Thoracic aorta (tissue), 2 donors: Measurements from ENCODE around the gene LRRC1. TPM values are rescaled to one million over a fixed set of nuclear protein-coding genes. Genes with fewer than 3 reads are reported as not detected.

Source experiments
- ATAC-seq: fragments of 150-250 bp; one replicate; pipeline ENCODE4 v1.8.0; 2017; ENCODE audit warnings: low read depth; ENCODE audit not compliant: insufficient number of reproducible peaks, low FRiP score
- DNase-seq: peaks from one replicate; pipeline ENCODE4 v3.0.0-alpha.2; 2020; ENCODE audit warnings: low spot score
- H3K27ac ChIP-seq, 2 donors: fragments of 200-600 bp; sonication (generic); 1 replicate in 1 of 2; 2 replicates in 1 of 2; pipeline ENCODE4 v1.5.1; 2016; ENCODE audit warnings: mild to moderate bottlenecking in 2 of 2, moderate library complexity in 2 of 2
- H3K27me3 ChIP-seq: fragments of 200-600 bp; sonication (generic); replicated peaks from 2 replicates; pipeline ENCODE4 v1.6.0; 2016; ENCODE audit warnings: mild to moderate bottlenecking; ENCODE audit not compliant: insufficient read depth
- H3K36me3 ChIP-seq: fragments of 200-600 bp; sonication (generic); one replicate; pipeline ENCODE4 v1.5.1; 2016
- H3K4me1 ChIP-seq, 2 donors: fragments of 200-600 bp; sonication (generic); 1 replicate in 1 of 2; 2 replicates in 1 of 2; pipeline versions ENCODE4 v1.5.1 to v1.6.0; 2016; ENCODE audit warnings: low read depth in 2 of 2, mild to moderate bottlenecking in 1 of 2; ENCODE audit not compliant: control insufficient read depth in 1 of 2
- H3K4me3 ChIP-seq: fragments of 200-600 bp; sonication (generic); 2 replicates; pipeline ENCODE4 v1.5.1; 2016; ENCODE audit warnings: mild to moderate bottlenecking
- H3K9me3 ChIP-seq: fragments of 200-600 bp; sonication (generic); 2 replicates; pipeline ENCODE4 v1.5.1; 2016
- CTCF ChIP-seq: fragments of 200-600 bp; sonication (generic); IDR thresholded peaks from one replicate; pipeline ENCODE4 v1.5.1; 2019; ENCODE audit warnings: antibody characterized with exemption
- total RNA-seq, 2 donors: library from RNA; depleted of rRNA; stranded (reverse); fragments of >200 nt; gene quantifications; one replicate each; pipeline versions ENCODE4 v1.1.0 to v1.2.3, GENCODE V29; 2016

The LRRC1 gene
- total RNA-seq, 2 donors from 2014 or later, result 18.5 to 22.8 TPM

- no peak overlapping the region for H3K27ac ChIP-seq
- H3K27me3 ChIP-seq, result no peaks in the 10 kb centered on the region
- ATAC-seq (no peak), DNase-seq (no peak)
- no peaks in the 10 kb centered on the region for H3K36me3 ChIP-seq
- H3K4me1 ChIP-seq, result peaks cover 6 to 38% of the 10 kb centered on the region in 2 donors
- TF ChIP-seq CTCF, result no peak
- H3K4me3 ChIP-seq, result no peak overlapping the region
- no peaks in the 10 kb centered on the region for H3K9me3 ChIP-seq
Observed at GRCh38 chr6:53892707-53893106, 97.9 kb downstream of the LRRC1 start.

GRCh38 chr6:53894091-53894490 is 99.3 kb downstream of the LRRC1 start:
- DNase-seq (no peak), ATAC-seq (no peak)
- H3K4me1 ChIP-seq, result peaks cover 10 to 44% of the 10 kb centered on the region in 2 donors
- no peak for TF ChIP-seq CTCF
- no peaks in the 10 kb centered on the region for H3K27me3 ChIP-seq
- H3K9me3 ChIP-seq, result no peaks in the 10 kb centered on the region
- H3K4me3 ChIP-seq, result no peak overlapping the region
- no peak overlapping the region for H3K27ac ChIP-seq
- H3K36me3 ChIP-seq, result no peaks in the 10 kb centered on the region

GRCh38 chr6:53896196-53896595 is 101.4 kb downstream of the LRRC1 start:
- H3K27me3 ChIP-seq, result no peaks in the 10 kb centered on the region
- H3K36me3 ChIP-seq, result no peaks in the 10 kb centered on the region
- no peak overlapping the region for H3K27ac ChIP-seq
- no peak overlapping the region for H3K4me3 ChIP-seq
- DNase-seq (no peak), ATAC-seq (no peak)
- no peak for TF ChIP-seq CTCF
- H3K9me3 ChIP-seq, result no peaks in the 10 kb centered on the region
- peaks cover 4 to 42% of the 10 kb centered on the region in 2 donors for H3K4me1 ChIP-seq

- ATAC-seq (no peak), DNase-seq (no peak)
- H3K27ac ChIP-seq, result peak overlapping the region; percentile 1 to 3
- no peak overlapping the region for H3K4me3 ChIP-seq
- TF ChIP-seq CTCF, result no peak
- no peaks in the 10 kb centered on the region for H3K36me3 ChIP-seq
- no peaks in the 10 kb centered on the region for H3K27me3 ChIP-seq
- no peaks in the 10 kb centered on the region for H3K9me3 ChIP-seq
- peaks cover 4 to 40% of the 10 kb centered on the region in 2 donors for H3K4me1 ChIP-seq
Observed at GRCh38 chr6:53898026-53898795, 103.4 kb downstream of the LRRC1 start.

- H3K4me3 ChIP-seq, result no peak overlapping the region
- no peak for TF ChIP-seq CTCF
- H3K27ac ChIP-seq, result no peak overlapping the region
- no peaks in the 10 kb centered on the region for H3K9me3 ChIP-seq
- peaks cover 4 to 34% of the 10 kb centered on the region in 2 donors for H3K4me1 ChIP-seq
- DNase-seq (no peak), ATAC-seq (no peak)
- H3K27me3 ChIP-seq, result no peaks in the 10 kb centered on the region
- peaks cover 6% of the 10 kb centered on the region for H3K36me3 ChIP-seq
Observed at GRCh38 chr6:53899512-53899911, 104.7 kb downstream of the LRRC1 start.
